ENCODE data around the gene DPH6. TPM values are rescaled to one million over a fixed set of nuclear protein-coding genes. Genes with fewer than 3 reads are reported as not detected.

DPH6 gene
- total RNA-seq, 4 donors from 2014 or later: 12.5 to 50.0 (median 19.0) TPM

DNA sequence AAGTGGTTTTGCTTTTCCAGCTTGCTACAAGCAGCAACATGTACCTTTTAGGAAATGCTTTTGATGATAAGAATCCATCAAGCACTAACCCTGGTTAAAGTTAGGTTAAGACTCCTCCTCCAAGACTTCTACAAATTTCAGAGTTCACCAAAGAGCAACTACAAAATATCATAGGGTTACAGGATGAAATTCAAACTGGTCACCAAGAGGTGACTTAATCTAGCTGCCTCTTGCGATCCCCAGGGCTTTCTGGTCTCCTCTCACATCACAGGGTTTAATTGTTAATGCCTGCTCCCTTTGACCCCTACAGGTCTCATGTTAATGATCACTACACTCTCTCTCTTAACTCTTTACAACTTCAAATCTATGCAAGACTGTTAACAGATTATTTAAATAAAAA is 66.5 kb downstream of the DPH6 start:
- no peak for TF ChIP-seq POLR2AphosphoS5 (IDR thresholded peaks at IDR 0.05)
- TF ChIP-seq EP300 (IDR thresholded peaks at IDR 0.05): no peak
- TF ChIP-seq POLR2A (IDR thresholded peaks at IDR 0.05): no peak
- Histone ChIP-seq H3K36me3 (no peaks in the 10 kb centered on the region), H3K27ac (no peak overlapping the region), H3K4me3 (no peak overlapping the region), H3K9me3 (no peaks in the 10 kb centered on the region), H3K27me3 (no peaks in the 10 kb centered on the region), H3K4me1 (peaks cover 8% of the 10 kb centered on the region)
- no peak for DNase-seq (ENCODE audit: low spot score in 2 of 2)
- 72% methylated on average over 1 of the region's 1 CpG for WGBS

DNA sequence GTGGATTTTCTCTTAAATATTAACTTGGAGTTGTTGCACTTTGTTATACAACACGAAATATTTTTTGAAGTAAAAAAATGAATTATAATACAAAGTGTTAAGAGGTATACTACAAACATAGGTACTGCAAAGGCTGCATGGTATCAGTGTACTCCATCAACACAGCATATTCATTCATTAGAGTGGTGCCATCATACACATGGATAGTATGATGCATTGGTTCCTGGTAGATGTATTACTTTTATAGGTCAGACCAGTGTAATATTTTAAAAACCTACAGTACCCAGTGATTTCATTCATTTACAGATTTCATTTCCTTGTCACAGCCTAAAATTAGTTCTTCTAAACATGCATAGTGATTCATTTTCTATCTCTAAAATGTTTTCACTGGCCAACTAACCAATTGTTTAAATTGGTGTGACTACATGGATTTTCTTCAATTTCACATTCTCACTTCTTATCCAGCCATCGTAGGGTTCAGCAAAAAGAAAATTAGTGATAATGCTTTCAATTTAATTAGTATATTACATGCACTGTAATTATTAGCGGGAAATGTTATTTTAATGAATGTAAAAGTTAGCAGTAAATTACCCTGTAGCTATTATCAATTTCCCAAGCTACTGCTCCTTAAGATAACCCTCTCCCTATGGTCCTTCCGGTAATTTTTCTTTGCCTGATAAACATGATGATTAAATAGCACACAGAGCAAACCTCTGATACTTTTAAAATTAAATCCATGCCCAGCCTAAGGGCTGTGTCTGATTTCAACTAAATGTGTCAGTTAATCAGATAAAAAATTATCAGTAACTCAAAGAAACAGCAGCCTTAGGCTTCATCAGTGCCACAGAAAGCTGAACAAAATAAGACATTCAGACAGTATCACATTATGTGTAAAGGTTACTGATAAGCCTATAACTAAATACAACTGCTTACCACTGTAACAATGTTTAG is 68.4 kb downstream of the DPH6 start:
- H3K27ac ChIP-seq: no peak overlapping the region
- DNase-seq (ENCODE audit: low spot score in 2 of 2): no peak
- no peaks in the 10 kb centered on the region for H3K36me3 ChIP-seq
- no peaks in the 10 kb centered on the region for H3K9me3 ChIP-seq
- H3K4me3 ChIP-seq: no peak overlapping the region
- H3K27me3 ChIP-seq: no peaks in the 10 kb centered on the region
- no peak for TF ChIP-seq EP300 (IDR thresholded peaks at IDR 0.05)
- no peak for TF ChIP-seq POLR2AphosphoS5 (IDR thresholded peaks at IDR 0.05)
- TF ChIP-seq, protein P1, sequence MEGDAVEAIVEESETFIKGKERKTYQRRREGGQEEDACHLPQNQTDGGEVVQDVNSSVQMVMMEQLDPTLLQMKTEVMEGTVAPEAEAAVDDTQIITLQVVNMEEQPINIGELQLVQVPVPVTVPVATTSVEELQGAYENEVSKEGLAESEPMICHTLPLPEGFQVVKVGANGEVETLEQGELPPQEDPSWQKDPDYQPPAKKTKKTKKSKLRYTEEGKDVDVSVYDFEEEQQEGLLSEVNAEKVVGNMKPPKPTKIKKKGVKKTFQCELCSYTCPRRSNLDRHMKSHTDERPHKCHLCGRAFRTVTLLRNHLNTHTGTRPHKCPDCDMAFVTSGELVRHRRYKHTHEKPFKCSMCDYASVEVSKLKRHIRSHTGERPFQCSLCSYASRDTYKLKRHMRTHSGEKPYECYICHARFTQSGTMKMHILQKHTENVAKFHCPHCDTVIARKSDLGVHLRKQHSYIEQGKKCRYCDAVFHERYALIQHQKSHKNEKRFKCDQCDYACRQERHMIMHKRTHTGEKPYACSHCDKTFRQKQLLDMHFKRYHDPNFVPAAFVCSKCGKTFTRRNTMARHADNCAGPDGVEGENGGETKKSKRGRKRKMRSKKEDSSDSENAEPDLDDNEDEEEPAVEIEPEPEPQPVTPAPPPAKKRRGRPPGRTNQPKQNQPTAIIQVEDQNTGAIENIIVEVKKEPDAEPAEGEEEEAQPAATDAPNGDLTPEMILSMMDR (IDR thresholded peaks at IDR 0.05): no peak
- no peak for TF ChIP-seq POLR2A (IDR thresholded peaks at IDR 0.05)
- WGBS: 64% methylated on average over 4 of the region's 4 CpGs
- H3K4me1 ChIP-seq: peaks cover 8% of the 10 kb centered on the region

DNA sequence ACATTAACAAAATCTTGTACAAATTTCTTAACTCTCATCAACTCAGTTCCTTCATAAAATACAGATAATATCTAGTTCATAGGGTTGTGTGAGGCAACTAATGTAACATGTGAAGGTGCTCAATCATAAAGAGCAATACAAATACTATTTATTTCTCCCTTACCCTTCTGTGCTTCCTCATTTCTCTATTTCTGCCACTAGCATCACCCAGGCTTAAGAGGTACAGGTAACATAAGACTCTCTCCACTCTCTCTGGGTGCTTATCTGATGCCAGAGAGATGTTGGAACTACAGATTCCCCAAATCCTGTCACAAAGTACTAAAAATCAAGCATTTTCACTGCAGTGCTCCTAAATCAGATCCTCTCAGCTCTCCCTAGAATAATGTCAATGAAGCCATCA is 74.9 kb downstream of the DPH6 start:
- no peak for DNase-seq (ENCODE audit: low spot score in 2 of 2)
- no peaks in the 10 kb centered on the region for H3K36me3 ChIP-seq
- H3K4me3 ChIP-seq: no peak overlapping the region
- H3K27me3 ChIP-seq: no peaks in the 10 kb centered on the region
- H3K27ac ChIP-seq: no peak overlapping the region
- H3K4me1 ChIP-seq: no peaks in the 10 kb centered on the region
- TF ChIP-seq POLR2A (IDR thresholded peaks at IDR 0.05): no peak
- TF ChIP-seq POLR2AphosphoS5 (IDR thresholded peaks at IDR 0.05): no peak
- TF ChIP-seq, protein P1 (IDR thresholded peaks at IDR 0.05): no peak
- no peak for TF ChIP-seq EP300 (IDR thresholded peaks at IDR 0.05)
- no peaks in the 10 kb centered on the region for H3K9me3 ChIP-seq

DNA sequence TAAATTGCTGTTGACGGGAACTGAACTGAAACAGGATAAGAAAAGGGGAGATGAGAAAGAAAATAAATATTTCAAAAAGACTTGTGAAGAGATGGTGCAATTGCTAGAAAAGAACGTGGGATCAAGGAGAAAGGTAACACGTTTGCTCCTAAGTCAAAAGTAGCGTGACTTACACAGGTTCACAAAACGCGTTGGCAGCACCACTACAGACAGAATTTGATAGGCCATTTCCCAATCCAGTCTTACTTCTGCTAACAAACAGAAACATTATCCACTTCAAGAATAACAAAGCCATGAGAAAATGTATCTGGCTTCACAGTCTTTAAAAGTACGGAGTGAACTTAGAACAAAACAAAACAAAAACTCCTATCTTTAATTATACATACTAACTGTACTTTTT is 75.5 kb downstream of the DPH6 start:
- no peak overlapping the region for H3K27ac ChIP-seq
- no peaks in the 10 kb centered on the region for H3K36me3 ChIP-seq
- H3K4me1 ChIP-seq: no peaks in the 10 kb centered on the region
- H3K4me3 ChIP-seq: no peak overlapping the region
- DNase-seq (ENCODE audit: low spot score in 2 of 2): no peak
- no peaks in the 10 kb centered on the region for H3K9me3 ChIP-seq
- no peaks in the 10 kb centered on the region for H3K27me3 ChIP-seq
- TF ChIP-seq POLR2AphosphoS5 (IDR thresholded peaks at IDR 0.05) (no peak), EP300 (IDR thresholded peaks at IDR 0.05) (no peak), POLR2A (IDR thresholded peaks at IDR 0.05) (no peak)
- TF ChIP-seq, protein P1 (IDR thresholded peaks at IDR 0.05): no peak
- WGBS: 94% methylated on average over 7 of the region's 7 CpGs

DNA sequence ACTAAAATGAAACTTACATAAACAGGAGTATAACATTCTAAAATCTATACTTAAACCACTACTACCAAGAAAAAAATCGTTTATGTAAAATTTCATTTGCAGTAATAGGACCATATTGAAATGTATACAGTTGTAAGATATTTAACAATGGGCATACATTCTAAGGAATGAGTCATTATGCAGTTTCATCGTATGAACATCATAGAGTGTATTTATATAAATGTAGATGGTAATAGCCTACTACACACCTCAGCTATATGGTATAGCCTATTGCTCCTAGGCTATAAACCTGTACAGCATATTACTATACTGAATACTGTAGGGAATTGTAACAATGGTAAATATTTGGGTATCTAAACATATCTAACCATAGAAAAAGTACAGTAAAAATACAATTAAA is 79.5 kb downstream of the DPH6 start:
- no peaks in the 10 kb centered on the region for H3K36me3 ChIP-seq
- no peaks in the 10 kb centered on the region for H3K9me3 ChIP-seq
- H3K27ac ChIP-seq: no peak overlapping the region
- WGBS: 49% methylated on average over 2 of the region's 2 CpGs
- H3K4me3 ChIP-seq: no peak overlapping the region
- no peak for DNase-seq (ENCODE audit: low spot score in 2 of 2)
- no peaks in the 10 kb centered on the region for H3K27me3 ChIP-seq
- H3K4me1 ChIP-seq: no peaks in the 10 kb centered on the region
- TF ChIP-seq POLR2A (IDR thresholded peaks at IDR 0.05) (no peak), POLR2AphosphoS5 (IDR thresholded peaks at IDR 0.05) (no peak), EP300 (IDR thresholded peaks at IDR 0.05) (no peak)
- TF ChIP-seq, protein P1 (IDR thresholded peaks at IDR 0.05): no peak

Measured in suprapubic skin (tissue), 4 donors.